Cerebellar cortex (tissue), 1 donor: ENCODE results near the gene PLPP4.

Experiments used
- DNase-seq: peaks from one replicate; pipeline ENCODE4 v3.0.0-alpha.2; 2015; ENCODE audit warnings: low spot score

The PLPP4 gene

GRCh38 chr10:120457431-120458172 is 575 bp downstream of the PLPP4 start:
- DNase-seq, result no peak

GRCh38 chr10:120458432-120458831 is 1.4 kb downstream of the PLPP4 start:
- no peak for DNase-seq

GRCh38 chr10:120459185-120459584 is 2.2 kb downstream of the PLPP4 start:
- no peak for DNase-seq

GRCh38 chr10:120460186-120460585 is 3.2 kb downstream of the PLPP4 start:
- DNase-seq, result no peak

DNA sequence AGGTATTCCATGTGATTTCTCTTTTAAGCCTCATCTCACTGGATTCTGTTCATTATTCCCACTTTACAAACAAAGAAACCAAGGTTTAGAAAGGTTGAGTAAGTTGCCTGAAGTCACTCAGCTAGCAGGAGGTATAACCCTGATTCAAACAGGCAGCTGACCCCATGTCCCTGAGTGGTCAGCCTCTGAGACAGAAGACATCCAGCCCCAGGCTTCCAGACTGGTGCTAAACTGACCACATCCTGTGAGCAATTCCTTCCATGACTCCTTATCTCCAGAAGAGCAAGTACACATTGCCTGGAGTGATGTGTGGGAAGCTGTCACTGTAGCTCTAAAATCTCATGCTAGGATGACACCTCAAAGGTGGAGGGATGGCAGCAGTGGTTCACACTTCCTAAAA is 3.7 kb downstream of the PLPP4 start:
- no peak for DNase-seq

GRCh38 chr10:120462018-120462682 is 5.1 kb downstream of the PLPP4 start:
- no peak for DNase-seq

GRCh38 chr10:120465138-120465537 is 8.1 kb downstream of the PLPP4 start:
- DNase-seq, result no peak

DNA sequence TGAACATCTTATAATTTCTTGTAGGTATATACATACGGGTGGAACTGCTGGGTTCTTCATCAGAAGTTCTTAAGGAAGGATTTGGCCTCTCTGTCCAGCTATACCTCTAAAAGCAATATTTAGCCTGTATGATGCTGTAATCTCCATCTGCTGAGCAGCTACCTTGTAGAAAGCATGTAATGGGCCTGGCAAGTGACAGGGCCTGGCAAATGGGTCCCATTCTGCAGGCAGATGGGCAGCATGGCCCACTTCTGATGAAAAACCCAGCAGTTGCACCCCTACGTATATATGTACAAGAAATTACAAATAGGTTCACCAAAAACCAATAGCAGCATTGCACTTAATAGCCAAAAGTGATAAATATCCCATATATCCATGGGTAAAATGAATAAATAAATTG is 9.0 kb downstream of the PLPP4 start:
- no peak for DNase-seq

DNA sequence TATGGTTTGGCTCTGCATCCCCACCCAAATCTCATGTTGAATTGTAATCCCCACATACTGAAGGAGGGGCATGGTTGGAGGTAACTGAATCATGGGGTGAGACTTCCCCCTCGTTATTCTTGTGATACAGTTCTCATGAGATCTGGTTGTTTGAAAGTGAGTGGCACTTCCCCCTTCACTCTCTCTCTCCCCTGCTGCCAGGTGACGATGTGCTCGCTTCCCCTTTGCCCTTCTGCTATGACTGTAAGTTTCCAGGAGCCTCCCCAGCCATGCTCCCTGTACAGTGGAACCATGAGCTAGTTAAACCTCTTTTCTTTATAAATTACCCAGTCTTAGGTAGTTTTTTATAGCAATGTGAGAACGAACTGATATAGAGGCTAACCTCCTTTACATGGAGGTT is 16.6 kb downstream of the PLPP4 start:
- DNase-seq, result no peak

DNA sequence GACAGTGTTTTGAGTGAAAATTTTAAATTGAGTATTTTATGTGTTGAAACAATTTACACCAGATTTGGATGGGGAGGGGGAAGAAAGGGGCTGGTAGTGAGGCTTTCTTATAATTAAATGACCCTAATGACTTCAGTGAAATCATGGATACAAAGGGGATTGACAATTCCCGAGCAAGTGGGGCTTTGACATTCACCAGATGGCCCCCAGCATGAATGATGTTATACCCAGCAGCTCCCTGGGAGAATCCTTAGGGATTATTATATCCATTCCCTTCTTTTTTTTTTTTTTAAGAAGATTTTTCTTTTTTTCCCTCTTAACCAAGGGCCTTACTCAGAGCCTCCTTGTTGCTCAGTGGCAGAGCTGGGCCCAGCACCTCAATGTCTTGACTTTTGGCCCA is 17.9 kb downstream of the PLPP4 start:
- DNase-seq, result no peak

DNA sequence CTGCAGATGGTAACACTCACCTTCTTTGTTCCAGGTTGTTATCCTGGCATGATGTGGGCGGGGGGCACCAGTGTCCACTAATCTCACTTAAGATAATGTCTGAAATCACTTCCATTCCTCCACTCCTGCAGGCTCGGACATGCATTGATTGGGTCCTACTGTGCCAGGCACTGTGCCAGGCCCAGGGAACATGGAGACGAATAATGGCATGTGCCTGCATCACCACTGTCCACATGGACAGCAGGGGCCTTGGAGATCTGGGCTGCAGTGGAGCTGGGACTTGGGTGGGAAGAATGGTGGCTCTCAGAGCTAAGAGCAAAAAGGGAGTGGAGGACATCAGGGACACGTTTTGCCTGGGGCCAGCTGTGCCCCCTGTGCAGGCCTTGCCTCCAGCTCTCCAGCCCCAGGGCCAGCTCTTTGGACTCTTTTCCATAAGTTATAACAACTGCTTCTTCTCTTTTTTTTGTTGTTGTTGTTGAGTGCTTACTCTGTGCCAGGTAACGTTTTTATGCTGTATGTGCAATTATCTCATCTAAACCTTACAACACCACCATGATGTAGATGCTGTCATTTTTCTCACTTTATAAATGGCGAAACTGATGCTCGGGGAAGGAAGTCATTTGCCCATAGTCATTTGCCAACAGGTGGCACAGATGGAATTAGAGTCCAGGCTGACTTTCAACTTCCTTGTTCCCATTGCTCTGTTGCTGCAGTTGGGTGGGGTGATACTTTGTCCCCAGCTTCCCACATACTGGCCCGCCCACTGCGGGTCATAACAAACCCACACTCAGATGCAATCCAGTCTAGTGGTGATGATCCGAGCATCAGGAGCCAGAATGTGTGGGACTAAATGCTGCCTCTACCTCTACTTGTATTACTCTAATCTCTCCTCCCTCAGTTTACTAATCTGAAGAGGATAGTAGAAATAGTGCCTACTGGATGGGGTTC is 19.1 kb downstream of the PLPP4 start:
- no peak for DNase-seq

DNA sequence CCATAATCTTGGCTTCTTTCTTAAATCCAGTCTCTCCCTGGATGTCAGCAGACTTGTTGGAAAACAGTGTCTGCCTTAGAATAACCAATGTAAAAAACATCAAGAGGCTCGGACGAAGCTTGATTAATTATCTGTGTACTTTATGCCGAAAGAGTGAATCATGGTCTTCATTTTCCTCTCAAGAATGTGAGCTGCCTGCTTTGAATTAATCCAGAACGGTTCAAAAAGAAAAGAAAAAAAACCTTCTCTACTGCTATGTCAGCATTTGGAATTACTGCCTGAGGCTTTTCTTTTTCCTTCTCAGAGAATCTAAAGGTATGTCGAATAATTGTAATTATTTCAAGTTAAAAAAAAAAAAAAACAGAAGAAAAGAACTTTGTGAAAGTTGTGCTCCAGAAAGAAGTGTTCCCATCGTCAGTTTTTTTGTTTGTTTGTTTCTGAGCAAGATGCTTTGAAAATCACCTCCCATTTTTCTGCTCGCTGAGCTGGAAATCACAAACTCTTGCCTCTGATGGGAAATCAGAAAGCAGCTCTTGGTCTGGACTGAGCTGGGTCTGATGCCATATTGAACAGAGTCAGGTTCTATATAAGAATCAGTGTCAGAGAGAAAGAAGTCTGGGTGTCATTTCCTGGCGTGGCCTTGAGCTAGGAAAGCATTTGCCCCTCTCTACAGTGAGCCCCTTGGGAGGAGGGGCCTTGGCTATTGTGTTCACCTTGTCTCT is 20.2 kb downstream of the PLPP4 start:
- DNase-seq, result no peak

- DNase-seq, result no peak
Observed at GRCh38 chr10:120477743-120478141, 20.7 kb downstream of the PLPP4 start.

DNA sequence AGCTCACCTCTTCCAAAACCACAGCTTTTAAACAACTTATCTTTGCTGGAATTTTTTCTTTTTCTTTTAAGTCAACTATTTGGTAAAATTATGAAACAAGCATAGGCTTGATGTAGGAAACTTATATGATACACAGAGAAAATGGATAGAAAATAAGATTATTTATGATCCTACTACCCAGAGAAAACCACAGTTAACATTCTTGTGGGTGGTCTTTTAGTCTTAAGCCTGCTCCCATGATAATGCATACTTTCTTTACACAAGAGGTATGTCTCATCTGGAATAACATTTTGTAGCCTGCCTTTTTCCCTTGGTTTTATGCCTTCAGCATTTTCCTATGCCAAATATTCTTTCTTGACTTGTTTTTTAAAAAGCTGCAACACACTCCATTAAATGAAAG is 21.4 kb downstream of the PLPP4 start:
- DNase-seq, result no peak

GRCh38 chr10:120479506-120479905 is 22.5 kb downstream of the PLPP4 start:
- peak; percentile 67 for DNase-seq

GRCh38 chr10:120480065-120480600 is 23.1 kb downstream of the PLPP4 start:
- no peak for DNase-seq

- no peak for DNase-seq
Observed at GRCh38 chr10:120480848-120481247, 23.8 kb downstream of the PLPP4 start.

DNA sequence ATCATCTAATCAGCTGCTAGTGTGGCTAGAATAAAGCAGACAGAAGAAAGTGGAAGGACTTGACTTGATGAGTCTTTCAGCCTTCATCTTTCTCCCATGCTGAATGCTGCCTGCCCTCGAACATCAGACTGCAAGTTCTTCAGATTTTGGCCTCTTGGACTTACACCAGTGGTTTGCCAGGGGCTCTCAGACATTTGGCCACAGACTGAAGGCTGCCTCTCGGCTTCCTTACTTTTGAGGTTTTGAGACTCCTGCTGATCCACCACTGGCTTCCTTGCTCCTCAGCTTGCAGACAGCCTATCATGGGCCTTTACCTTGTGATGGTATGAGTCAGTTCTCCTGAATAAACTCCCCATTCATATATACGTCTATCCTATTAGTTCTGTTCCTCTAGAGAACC is 26.0 kb downstream of the PLPP4 start:
- no peak for DNase-seq

DNA sequence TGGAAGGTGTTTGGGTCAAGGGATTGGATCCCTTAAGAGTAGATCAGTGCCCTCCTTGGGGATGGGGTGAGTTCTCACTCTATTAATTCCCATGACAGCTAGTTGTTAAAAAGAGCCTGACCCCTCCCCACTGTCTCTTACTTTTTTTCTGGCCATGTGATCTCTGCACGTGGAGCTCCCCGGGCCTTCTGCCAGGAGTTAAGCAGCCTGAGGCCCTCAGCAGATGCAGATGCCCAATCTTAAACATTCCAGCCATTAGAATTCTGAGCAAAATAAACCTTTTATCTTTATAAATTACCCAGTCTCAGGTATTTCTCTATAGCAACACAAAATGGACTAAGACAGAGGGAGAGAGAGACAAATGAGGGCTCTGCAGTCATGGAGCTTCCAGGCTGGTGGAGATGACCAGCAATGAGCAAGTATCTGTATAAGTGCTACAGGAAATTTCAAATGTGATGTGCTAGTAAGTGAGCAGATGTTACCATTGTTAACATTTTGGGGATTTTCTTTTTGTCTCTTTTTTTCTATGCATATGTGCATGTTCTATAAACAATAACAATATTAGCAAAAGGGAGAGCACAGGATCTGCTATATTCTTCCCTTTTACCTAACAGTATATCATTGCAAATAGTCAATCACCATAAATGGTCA is 26.7 kb downstream of the PLPP4 start:
- DNase-seq, result no peak

DNA sequence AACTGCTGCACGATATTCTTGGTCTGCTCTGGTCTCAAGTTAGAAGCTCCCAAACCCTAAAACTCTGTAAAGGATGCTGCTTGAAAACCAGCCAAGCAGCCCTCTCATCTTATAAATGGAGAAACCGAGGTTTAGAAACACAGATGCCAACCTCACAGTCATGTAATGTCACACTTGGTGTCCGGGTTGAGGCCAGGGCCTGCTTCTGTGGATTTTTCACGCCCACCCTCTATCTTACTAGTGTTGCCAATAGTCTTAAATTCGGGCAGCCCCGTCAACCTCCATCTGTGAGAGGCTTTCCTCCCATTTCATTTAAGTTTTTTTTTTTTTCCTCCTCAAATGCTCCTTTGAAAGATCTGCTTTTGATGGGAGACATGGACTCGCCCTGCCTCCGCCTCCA is 28.9 kb downstream of the PLPP4 start:
- DNase-seq, result no peak

GRCh38 chr10:120486671-120487205 is 29.7 kb downstream of the PLPP4 start:
- DNase-seq, result no peak
